A549 (cell line): Measurements from ENCODE around the gene LRRC8A. TPM values are rescaled to one million over a fixed set of nuclear protein-coding genes. Genes with fewer than 3 reads are reported as not detected.
A peak's percentile ranks its signal among the peaks of the same experiment; 100 is the strongest.
"Not testable (repeated sequence)": the region's sequence is repeated elsewhere in the genome, so short reads cannot be mapped to it uniquely, and the experiment has no call there.

Source experiments
- ATAC-seq, 2 experiments: fragments of 200-7000 bp in 1 of 2; fragments of >200 bp in 1 of 2; cut with Nextera tagmentation in 1 of 2; cut with Tn5 transposase in 1 of 2; 3 replicates each; pipeline versions ENCODE4 v1.8.0 to v1.9.1; 2018 to 2020; ENCODE audit warnings: mild to moderate bottlenecking in 1 of 2, moderate library complexity in 1 of 2
- CTCF ChIA-PET: fragments of 300-600 bp; sonication (Branson Sonifier 250); formaldehyde crosslinking; extraction: SDS; loops from one replicate; lab custom pipeline; 2021; ENCODE audit warnings: antibody characterized with exemption, inconsistent platforms; lab: Yijun Ruan, JAX
- POLR2A ChIA-PET: fragments of 350-600 bp; formaldehyde crosslinking; extraction: SDS; loops from one replicate; lab custom pipeline; 2021; ENCODE audit warnings: antibody characterized with exemption, inconsistent platforms; lab: Yijun Ruan, JAX
- DNase-seq, 2 experiments: peaks; one replicate each; pipeline versions ENCODE4 v3.0.0 to v3.0.0-alpha.2; 2011 to 2016; ENCODE audit warnings: low read depth in 1 of 2, low spot score in 1 of 2
- FAIRE-seq: peaks from 2 replicates; lab custom pipeline; 2011; peaks lifted over from hg19 to GRCh38; lab: Jason Lieb, UNC
- H3K27ac ChIP-seq, 2 experiments: fragments of >200 bp; sonication (Bioruptor Twin); formaldehyde crosslinking; 3 replicates each; pipeline ENCODE4 v1.5.1; 2016 to 2017
- H3K4me1 ChIP-seq: fragments of >200 bp; sonication (Bioruptor Twin); formaldehyde crosslinking; 3 replicates; pipeline ENCODE4 v1.6.1; 2016
- H3K4me2 ChIP-seq: fragments of >200 bp; sonication (Bioruptor Twin); formaldehyde crosslinking; 3 replicates; pipeline ENCODE4 v1.6.1; 2016
- H3K4me3 ChIP-seq: fragments of >200 bp; sonication (Bioruptor Twin); formaldehyde crosslinking; 3 replicates; pipeline ENCODE4 v1.5.1; 2016
- H3K9me3 ChIP-seq: fragments of >200 bp; sonication (Bioruptor Twin); formaldehyde crosslinking; 3 replicates; pipeline ENCODE4 v1.6.1; 2016
- BHLHE40 ChIP-seq: IDR thresholded peaks from 2 replicates; pipeline ENCODE4 v1.6.1; 2012; ENCODE audit warnings: low read depth, low read length, inconsistent platforms
- CBX2 ChIP-seq: fragments of 200-600 bp; sonication (generic); IDR thresholded peaks from 2 replicates; pipeline ENCODE4 v1.6.1; 2016; ENCODE audit warnings: low read depth, mild to moderate bottlenecking, borderline replicate concordance
- CBX8 ChIP-seq: fragments of 200-600 bp; sonication (generic); IDR thresholded peaks from 2 replicates; pipeline ENCODE4 v1.6.1; 2016
- CHD2 ChIP-seq: fragments of 150-350 bp; IDR thresholded peaks from 2 replicates; pipeline ENCODE4 v1.6.1; 2014; ENCODE audit warnings: low read length; ENCODE audit not compliant: partially characterized antibody
- FOSB ChIP-seq: fragments of 250-450 bp; sonication (Bioruptor Pico); IDR thresholded peaks from 2 replicates; pipeline ENCODE4 v1.5.0; 2020; ENCODE audit warnings: mild to moderate bottlenecking, moderate library complexity
- HOXA7 ChIP-seq: fragments of 250-450 bp; sonication (Bioruptor Pico); IDR thresholded peaks from 2 replicates; pipeline ENCODE4 v1.5.0; 2020; ENCODE audit warnings: mild to moderate bottlenecking, moderate library complexity
- HOXB13 ChIP-seq: fragments of 250-450 bp; sonication (Bioruptor Pico); IDR thresholded peaks from 2 replicates; pipeline ENCODE4 v1.5.0; 2020; ENCODE audit warnings: low read depth, mild to moderate bottlenecking, moderate library complexity
- KDM5A ChIP-seq: fragments of 200-600 bp; sonication (generic); IDR thresholded peaks from 2 replicates; pipeline ENCODE4 v1.6.1; 2016; ENCODE audit warnings: antibody characterized with exemption, mild to moderate bottlenecking
- MAFK ChIP-seq: fragments of 450-650 bp; IDR thresholded peaks from 2 replicates; pipeline ENCODE4 v1.6.1; 2014; ENCODE audit not compliant: partially characterized antibody
- MAX ChIP-seq: IDR thresholded peaks from 2 replicates; pipeline ENCODE4 v1.6.1; 2012
- MAZ ChIP-seq: fragments of 150-350 bp; IDR thresholded peaks from 2 replicates; pipeline ENCODE4 v1.6.1; 2014; ENCODE audit warnings: antibody characterized with exemption, low read depth, low read length, borderline replicate concordance
- MYC ChIP-seq: IDR thresholded peaks from 2 replicates; pipeline ENCODE4 v1.6.1; 2012; ENCODE audit warnings: mild to moderate bottlenecking, inconsistent platforms, low read length, improper control_type of control experiment, borderline replicate concordance
- NR3C1 ChIP-seq: fragments of >200 bp; sonication (Bioruptor Twin); formaldehyde crosslinking; IDR thresholded peaks from 3 replicates; pipeline ENCODE4 v1.6.1; 2017
- POLR2A ChIP-seq: IDR thresholded peaks from 2 replicates; pipeline ENCODE4 v1.6.1; 2012; ENCODE audit warnings: mild to moderate bottlenecking, low read length
- POLR2AphosphoS2 ChIP-seq: conservative IDR thresholded peaks from 2 replicates; pipeline ENCODE4 v1.6.1; 2012; ENCODE audit warnings: low read length, improper control_type of control experiment, inconsistent platforms
- RAD21 ChIP-seq, 2 experiments: fragments of >200 bp in 1 of 2; sonication (Bioruptor Twin) in 1 of 2; formaldehyde crosslinking in 1 of 2; IDR thresholded peaks in 1 of 2; conservative IDR thresholded peaks in 1 of 2; 2 replicates in 1 of 2; 3 replicates in 1 of 2; pipeline ENCODE4 v1.6.1; 2012 to 2018; ENCODE audit warnings: inconsistent platforms in 1 of 2
- RARB ChIP-seq: fragments of 250-450 bp; sonication (Bioruptor Pico); IDR thresholded peaks from 2 replicates; pipeline ENCODE4 v1.8.0; 2021; ENCODE audit warnings: mild to moderate bottlenecking, moderate library complexity
- RCOR1 ChIP-seq: fragments of 150-350 bp; IDR thresholded peaks from 2 replicates; pipeline ENCODE4 v1.6.1; 2014; ENCODE audit warnings: antibody characterized with exemption, low read length, low read depth
- RNF2 ChIP-seq: fragments of 200-600 bp; sonication (generic); IDR thresholded peaks from 2 replicates; pipeline ENCODE4 v1.6.1; 2016; ENCODE audit warnings: low read depth, mild to moderate bottlenecking, antibody characterized with exemption, moderate library complexity, borderline replicate concordance
- SMC3 ChIP-seq: fragments of >200 bp; sonication (Bioruptor Twin); formaldehyde crosslinking; IDR thresholded peaks from 3 replicates; pipeline ENCODE4 v1.6.1; 2018; ENCODE audit warnings: inconsistent platforms
- SREBF2 ChIP-seq: fragments of 450-650 bp; IDR thresholded peaks from 2 replicates; pipeline ENCODE4 v1.6.1; 2014; ENCODE audit warnings: mild to moderate bottlenecking, moderate library complexity
- ZC3H11A ChIP-seq: fragments of 450-650 bp; IDR thresholded peaks from 2 replicates; pipeline ENCODE4 v1.6.1; 2014; ENCODE audit warnings: antibody characterized with exemption, mild to moderate bottlenecking
- ZNF302 ChIP-seq: fragments of 250-450 bp; sonication (Bioruptor Pico); IDR thresholded peaks from 2 replicates; pipeline ENCODE4 v1.9.0; 2021; ENCODE audit warnings: inconsistent platforms, mild to moderate bottlenecking, moderate library complexity
- WGBS: methylation state at CpG from one replicate; pipeline ENCODE4 v1.1.6; 2017; ENCODE audit errors: missing lambda C conversion rate; 5-methylcytosine and 5-hydroxymethylcytosine counted together
- polyA plus RNA-seq, 4 experiments: library from polyadenylated mRNA; depleted of rRNA in 3 of 4; stranded (reverse); fragments of >200 nt; fragmentation: RNase III in 1 of 4; extraction: RNeasy Plus Mini Kit Qiagen cat#74134 plus additional on column Dnase treatment in 1 of 4; gene quantifications; 2 replicates in 3 of 4; 3 replicates in 1 of 4; pipeline ENCODE4 v1.2.3, GENCODE V29; 2011 to 2017
- TF ChIP-seq, protein P1 (sequence below): fragments of 150-350 bp; IDR thresholded peaks from 2 replicates; pipeline ENCODE4 v1.6.1; 2014; ENCODE audit warnings: low read depth, mild to moderate bottlenecking, low read length

LRRC8A gene
- polyA plus RNA-seq, 2 of the 4 experiments (the other 2 are of a cell fraction) = 22.9 to 25.9 TPM

DNA sequence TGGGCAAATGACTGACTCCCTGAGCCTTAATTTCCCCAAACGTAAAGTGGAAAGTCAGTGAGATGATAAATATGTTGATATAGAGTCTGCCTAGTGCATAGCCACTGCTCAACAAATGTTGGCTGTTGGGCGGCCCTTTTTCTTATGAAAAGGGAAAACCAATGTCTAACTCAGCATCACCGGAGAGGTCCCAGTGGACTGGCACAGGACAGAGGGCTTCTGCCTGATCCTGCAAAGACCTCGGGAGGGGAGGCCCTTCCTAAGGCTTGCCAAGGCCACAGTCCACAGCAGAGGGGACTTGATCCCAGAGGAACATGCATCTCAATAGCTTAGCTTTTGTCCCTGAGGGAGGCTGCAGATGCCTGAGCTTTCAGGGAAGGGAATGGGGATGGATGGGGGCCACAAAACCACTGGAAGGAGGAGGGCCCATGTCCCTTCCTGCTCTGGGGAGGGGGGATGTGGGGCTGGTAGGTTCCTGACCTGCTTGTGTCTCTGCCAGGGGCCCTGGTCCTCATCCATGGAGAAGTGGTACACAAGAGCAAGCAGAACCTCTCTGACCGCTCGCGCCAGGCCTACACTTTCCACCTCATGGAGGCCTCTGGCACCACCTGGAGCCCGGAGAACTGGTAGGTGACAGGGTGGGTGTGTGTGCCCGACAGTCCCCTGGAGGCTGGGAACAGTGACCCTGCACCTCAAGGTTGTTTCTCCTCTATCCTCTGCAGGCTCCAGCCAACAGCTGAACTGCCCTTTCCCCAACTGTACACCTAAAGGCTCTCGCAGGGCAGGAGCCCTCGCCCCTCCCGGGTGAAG is 59.2 kb downstream of the LRRC8A start:
- no peaks in the 10 kb centered on the region for H3K4me1 ChIP-seq
- no peak for TF ChIP-seq MAFK
- TF ChIP-seq MYC = no peak
- no peak for TF ChIP-seq RCOR1
- no peak for TF ChIP-seq BHLHE40
- TF ChIP-seq SMC3 = no peak
- TF ChIP-seq MAX = no peak
- TF ChIP-seq CBX2 = no peak
- TF ChIP-seq ZC3H11A = no peak
- TF ChIP-seq CHD2 = no peak
- no peak for TF ChIP-seq RAD21 (conservative IDR thresholded peaks at IDR 0.05 in 1 of 2, IDR thresholded peaks at IDR 0.05 in 1 of 2)
- no peak for TF ChIP-seq POLR2AphosphoS2
- TF ChIP-seq HOXA7 = no peak
- no peak for TF ChIP-seq NR3C1
- TF ChIP-seq MAZ = no peak
- TF ChIP-seq, all 56 proteins: peak for 0
- CTCF ChIA-PET = interaction anchor here (1.3 to 3.1 kb wide), 3 partner anchors 13 to 77 kb away, joined by 3 to 45 read pairs (median 9); no protein-coding TSS in a partner anchor
- no peak overlapping the region for H3K27ac ChIP-seq
- WGBS = 90% methylated on average over 10 of the region's 12 CpGs
- H3K9me3 ChIP-seq = no peaks in the 10 kb centered on the region
- no peak overlapping the region for H3K4me3 ChIP-seq
- no peak overlapping the region for H3K4me2 ChIP-seq
- FAIRE-seq = no peak
- ATAC-seq = peak; percentile 31 to 42; a peak in 4 of 6 replicates
- POLR2A ChIA-PET = no interaction called here
- DNase-seq = no peak

DNA sequence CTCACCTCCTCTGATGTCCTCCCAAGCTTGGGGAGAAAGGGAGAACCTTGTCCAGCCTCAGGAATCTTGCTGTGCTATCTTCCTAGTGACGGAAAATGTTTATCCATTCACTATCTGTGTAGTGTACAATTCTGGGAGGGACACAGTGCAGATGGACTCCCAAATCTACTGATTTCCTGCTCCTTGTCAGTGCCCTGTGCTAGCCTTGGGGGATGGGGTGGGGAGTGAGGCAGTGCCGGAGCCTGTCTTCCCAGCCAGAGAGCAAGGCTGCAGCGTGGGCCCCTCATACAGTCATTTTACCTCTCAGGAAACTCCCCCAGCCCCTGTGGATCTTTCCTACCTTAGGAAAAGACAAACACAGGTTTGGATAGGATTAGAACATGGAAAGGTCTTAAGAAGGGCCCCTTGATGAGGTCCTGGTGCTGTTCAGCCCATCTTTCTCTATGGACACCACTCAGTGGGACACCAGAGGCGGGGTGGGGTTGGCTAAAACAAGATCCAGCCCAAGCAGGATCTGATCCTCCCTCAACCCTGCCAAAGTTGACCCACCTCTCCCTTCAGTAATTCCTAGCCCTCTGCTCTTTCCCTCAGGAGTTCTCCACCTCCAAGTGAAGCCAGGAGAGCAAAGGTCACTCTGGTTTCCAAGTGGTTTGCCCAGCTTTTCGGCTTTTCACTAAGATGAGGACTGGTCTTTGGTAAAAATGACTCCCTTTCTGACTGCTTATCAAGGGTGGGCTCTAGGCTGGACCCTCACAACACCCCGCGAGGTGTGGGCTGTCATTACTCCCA is 62.1 kb downstream of the LRRC8A start:
- no peak for DNase-seq
- CTCF ChIA-PET = interaction anchor here (1.8 to 4.0 kb wide), 4 partner anchors 16 to 81 kb away, joined by 5 to 45 read pairs (median 13); partner anchors contain the start of genes KYAT1 and LRRC8A
- no peaks in the 10 kb centered on the region for H3K9me3 ChIP-seq
- 92% methylated on average over 7 of the region's 7 CpGs for WGBS
- H3K27ac ChIP-seq = no peak overlapping the region
- FAIRE-seq = no peak
- H3K4me1 ChIP-seq = peaks cover 11% of the 10 kb centered on the region; the same call in 2 of the 3 replicates
- no peak overlapping the region for H3K4me2 ChIP-seq
- no peak for ATAC-seq
- no peak for TF ChIP-seq ZC3H11A
- no peak for TF ChIP-seq SMC3
- no peak for TF ChIP-seq MAZ
- TF ChIP-seq, all 56 proteins: peak for 0
- no peak overlapping the region for H3K4me3 ChIP-seq
- POLR2A ChIA-PET = no interaction called here

- FAIRE-seq, POLR2A ChIA-PET: not testable (repeated sequence)
- CTCF ChIA-PET = interaction anchor here (1.1 to 4.0 kb wide), 4 partner anchors 17 to 212 kb away, joined by 3 to 14 read pairs (median 8); no protein-coding TSS in a partner anchor
Observed at GRCh38 chr9:128944966-128945365, 63.0 kb downstream of the LRRC8A start.

GRCh38 chr9:128945798-128946501 is 64.0 kb downstream of the LRRC8A start:
- 0 out of 3 replicates have a peak overlapping the region, but pooled peaks have one; percentile 85 for H3K4me3 ChIP-seq
- 95% methylated on average over 19 of the region's 19 CpGs for WGBS
- ChIA-PET CTCF (interaction anchor here (0.6 to 4.0 kb wide), 5 partner anchors 18 to 213 kb away, joined by 3 to 14 read pairs (median 4); no protein-coding TSS in a partner anchor), POLR2A (no interaction called here)
- no peak overlapping the region for H3K27ac ChIP-seq
- no peak for TF ChIP-seq ZNF302 (CRISPR knock-in tag)
- TF ChIP-seq POLR2A = no peak
- no peak for TF ChIP-seq HOXB13 (CRISPR knock-in tag)
- TF ChIP-seq RARB (CRISPR knock-in tag) = no peak
- TF ChIP-seq ZC3H11A = no peak
- no peak for TF ChIP-seq SREBF2
- no peak for TF ChIP-seq MAFK
- no peak for TF ChIP-seq CBX8
- no peak for TF ChIP-seq KDM5A
- TF ChIP-seq RCOR1 = no peak
- TF ChIP-seq FOSB (CRISPR knock-in tag) = no peak
- TF ChIP-seq RNF2 = no peak
- TF ChIP-seq, protein P1, sequence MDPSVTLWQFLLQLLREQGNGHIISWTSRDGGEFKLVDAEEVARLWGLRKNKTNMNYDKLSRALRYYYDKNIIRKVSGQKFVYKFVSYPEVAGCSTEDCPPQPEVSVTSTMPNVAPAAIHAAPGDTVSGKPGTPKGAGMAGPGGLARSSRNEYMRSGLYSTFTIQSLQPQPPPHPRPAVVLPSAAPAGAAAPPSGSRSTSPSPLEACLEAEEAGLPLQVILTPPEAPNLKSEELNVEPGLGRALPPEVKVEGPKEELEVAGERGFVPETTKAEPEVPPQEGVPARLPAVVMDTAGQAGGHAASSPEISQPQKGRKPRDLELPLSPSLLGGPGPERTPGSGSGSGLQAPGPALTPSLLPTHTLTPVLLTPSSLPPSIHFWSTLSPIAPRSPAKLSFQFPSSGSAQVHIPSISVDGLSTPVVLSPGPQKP = no peak
- ATAC-seq = no peak
- H3K4me2 ChIP-seq = peak overlapping the region; percentile 92
- no peak for FAIRE-seq
- DNase-seq = no peak
- H3K9me3 ChIP-seq = no peaks in the 10 kb centered on the region
- H3K4me1 ChIP-seq = peaks cover 12% of the 10 kb centered on the region; the same call in 2 of the 3 replicates

More at GRCh38 chr9:128944966-128945365, 63.0 kb downstream of the LRRC8A start:
- not testable (repeated sequence) for DNase-seq, H3K4me2 ChIP-seq, ATAC-seq, H3K27ac ChIP-seq, H3K9me3 ChIP-seq, H3K4me3 ChIP-seq
- 94% methylated on average over 7 of the region's 7 CpGs for WGBS
- peaks cover 12% of the 10 kb centered on the region; the same call in 2 of the 3 replicates for H3K4me1 ChIP-seq
